ENCODE measurements around the gene TSPAN8.

The TSPAN8 gene

DNA sequence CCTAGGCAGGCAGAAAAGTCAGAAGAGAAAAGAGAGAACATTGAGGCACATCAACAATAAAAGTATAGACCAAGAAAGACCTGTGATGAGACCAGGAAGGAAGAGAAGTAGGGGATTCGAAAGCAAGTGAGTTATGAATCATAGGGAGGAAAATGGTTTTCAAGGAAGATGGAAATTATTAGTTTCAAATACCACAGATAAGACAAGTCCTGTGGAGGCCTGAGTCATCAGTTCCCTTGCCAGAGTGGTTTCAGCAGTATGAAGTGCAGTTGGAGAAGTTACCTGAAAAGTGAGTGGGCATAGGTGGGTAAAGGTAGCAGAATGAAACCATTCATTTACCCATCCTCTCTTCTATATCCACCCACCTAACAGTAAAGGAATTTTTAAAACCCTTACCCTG lies 25.2 kb upstream of the TSPAN8 start:
- TF ChIP-seq SIN3A (IDR thresholded peaks at IDR 0.05; ENCODE audit: borderline replicate concordance, insufficient read depth, low read length) (no peak), TAF1 (IDR thresholded peaks at IDR 0.05; ENCODE audit: borderline replicate concordance, insufficient read depth, low read length) (no peak)
- TF ChIP-seq, protein P1, sequence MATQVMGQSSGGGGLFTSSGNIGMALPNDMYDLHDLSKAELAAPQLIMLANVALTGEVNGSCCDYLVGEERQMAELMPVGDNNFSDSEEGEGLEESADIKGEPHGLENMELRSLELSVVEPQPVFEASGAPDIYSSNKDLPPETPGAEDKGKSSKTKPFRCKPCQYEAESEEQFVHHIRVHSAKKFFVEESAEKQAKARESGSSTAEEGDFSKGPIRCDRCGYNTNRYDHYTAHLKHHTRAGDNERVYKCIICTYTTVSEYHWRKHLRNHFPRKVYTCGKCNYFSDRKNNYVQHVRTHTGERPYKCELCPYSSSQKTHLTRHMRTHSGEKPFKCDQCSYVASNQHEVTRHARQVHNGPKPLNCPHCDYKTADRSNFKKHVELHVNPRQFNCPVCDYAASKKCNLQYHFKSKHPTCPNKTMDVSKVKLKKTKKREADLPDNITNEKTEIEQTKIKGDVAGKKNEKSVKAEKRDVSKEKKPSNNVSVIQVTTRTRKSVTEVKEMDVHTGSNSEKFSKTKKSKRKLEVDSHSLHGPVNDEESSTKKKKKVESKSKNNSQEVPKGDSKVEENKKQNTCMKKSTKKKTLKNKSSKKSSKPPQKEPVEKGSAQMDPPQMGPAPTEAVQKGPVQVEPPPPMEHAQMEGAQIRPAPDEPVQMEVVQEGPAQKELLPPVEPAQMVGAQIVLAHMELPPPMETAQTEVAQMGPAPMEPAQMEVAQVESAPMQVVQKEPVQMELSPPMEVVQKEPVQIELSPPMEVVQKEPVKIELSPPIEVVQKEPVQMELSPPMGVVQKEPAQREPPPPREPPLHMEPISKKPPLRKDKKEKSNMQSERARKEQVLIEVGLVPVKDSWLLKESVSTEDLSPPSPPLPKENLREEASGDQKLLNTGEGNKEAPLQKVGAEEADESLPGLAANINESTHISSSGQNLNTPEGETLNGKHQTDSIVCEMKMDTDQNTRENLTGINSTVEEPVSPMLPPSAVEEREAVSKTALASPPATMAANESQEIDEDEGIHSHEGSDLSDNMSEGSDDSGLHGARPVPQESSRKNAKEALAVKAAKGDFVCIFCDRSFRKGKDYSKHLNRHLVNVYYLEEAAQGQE (IDR thresholded peaks at IDR 0.05; ENCODE audit: insufficient read depth in 1 of 2, low read depth in 2 of 2, low read length in 2 of 2), result no peak

DNA sequence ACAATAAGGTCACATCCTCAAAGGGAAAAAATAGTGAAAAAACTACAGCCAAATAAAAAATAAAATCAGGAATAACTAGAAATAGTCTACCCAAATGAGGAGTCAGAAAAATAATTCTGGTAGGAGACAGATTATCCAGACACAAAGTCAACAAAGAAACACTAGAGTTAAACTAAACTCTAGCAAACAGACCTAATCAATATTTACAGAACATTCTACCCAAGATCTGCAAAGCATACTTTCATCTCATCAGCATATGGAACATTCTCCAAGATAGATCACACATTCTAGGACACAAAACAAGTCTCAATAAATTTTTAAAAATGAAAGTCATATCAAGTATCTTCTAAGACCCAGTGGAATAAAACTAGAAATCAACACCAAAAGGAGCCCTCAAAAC lies 20.4 kb upstream of the TSPAN8 start:
- TF ChIP-seq FOXP2 (optimal IDR thresholded peaks at IDR 0.05; ENCODE audit: borderline replicate concordance, extremely low read depth, extremely low read length, insufficient read depth) (no peak), TAF1 (IDR thresholded peaks at IDR 0.05; ENCODE audit: borderline replicate concordance, insufficient read depth, low read length) (no peak), SIN3A (IDR thresholded peaks at IDR 0.05; ENCODE audit: borderline replicate concordance, insufficient read depth, low read length) (no peak), POLR2AphosphoS5 (IDR thresholded peaks at IDR 0.05; ENCODE audit: low read depth, low read length) (no peak)
- TF ChIP-seq, protein P1 (IDR thresholded peaks at IDR 0.05; ENCODE audit: insufficient read depth in 1 of 2, low read depth in 2 of 2, low read length in 2 of 2), result no peak

DNA sequence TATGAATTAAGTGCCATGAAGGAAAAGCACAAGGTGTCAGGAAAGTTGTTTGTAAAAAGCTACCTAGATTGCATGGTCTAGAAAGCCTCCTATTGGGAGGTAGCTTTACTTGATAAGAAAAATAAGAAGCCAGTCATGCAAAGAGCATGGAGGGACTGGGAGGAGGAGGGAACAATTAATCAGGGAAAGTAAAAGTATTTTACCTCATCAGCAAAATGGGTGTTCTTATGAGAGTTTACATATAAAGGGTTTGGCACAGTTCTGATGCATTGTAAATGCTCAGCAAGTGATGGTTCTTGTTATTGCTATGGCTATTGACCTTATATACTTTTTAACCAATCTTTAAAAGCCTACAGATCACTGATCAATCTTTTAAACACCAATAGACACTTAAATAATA lies 17.0 kb upstream of the TSPAN8 start:
- TF ChIP-seq, protein P1 (IDR thresholded peaks at IDR 0.05; ENCODE audit: insufficient read depth in 1 of 2, low read depth in 2 of 2, low read length in 2 of 2), result no peak
- TF ChIP-seq SIN3A (IDR thresholded peaks at IDR 0.05; ENCODE audit: borderline replicate concordance, insufficient read depth, low read length) (no peak), TAF1 (IDR thresholded peaks at IDR 0.05; ENCODE audit: borderline replicate concordance, insufficient read depth, low read length) (no peak), FOXP2 (optimal IDR thresholded peaks at IDR 0.05; ENCODE audit: borderline replicate concordance, extremely low read depth, extremely low read length, insufficient read depth) (no peak), POLR2AphosphoS5 (IDR thresholded peaks at IDR 0.05; ENCODE audit: low read depth, low read length) (no peak)

DNA sequence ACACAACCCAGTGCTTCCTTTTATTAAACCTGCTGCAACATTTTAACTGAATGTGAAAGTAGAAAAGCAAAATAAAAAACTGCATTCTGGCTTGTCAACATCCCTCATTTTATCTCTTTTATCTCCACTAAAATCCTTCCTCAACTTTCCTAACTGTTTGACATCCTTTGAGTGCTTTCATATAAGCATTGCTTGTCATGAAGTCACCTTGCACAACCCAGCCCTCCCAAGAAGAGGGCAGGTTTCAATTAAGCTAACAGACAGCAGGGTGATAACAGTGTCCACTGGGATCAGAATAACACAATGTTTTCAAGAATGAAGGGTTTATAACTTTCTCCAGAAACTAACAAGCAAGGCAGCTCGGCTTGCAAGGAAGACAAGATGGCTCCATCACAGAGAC lies 16.3 kb upstream of the TSPAN8 start:
- TF ChIP-seq TAF1 (IDR thresholded peaks at IDR 0.05; ENCODE audit: borderline replicate concordance, insufficient read depth, low read length) (no peak), FOXP2 (optimal IDR thresholded peaks at IDR 0.05; ENCODE audit: borderline replicate concordance, extremely low read depth, extremely low read length, insufficient read depth) (no peak), POLR2AphosphoS5 (IDR thresholded peaks at IDR 0.05; ENCODE audit: low read depth, low read length) (no peak)

DNA sequence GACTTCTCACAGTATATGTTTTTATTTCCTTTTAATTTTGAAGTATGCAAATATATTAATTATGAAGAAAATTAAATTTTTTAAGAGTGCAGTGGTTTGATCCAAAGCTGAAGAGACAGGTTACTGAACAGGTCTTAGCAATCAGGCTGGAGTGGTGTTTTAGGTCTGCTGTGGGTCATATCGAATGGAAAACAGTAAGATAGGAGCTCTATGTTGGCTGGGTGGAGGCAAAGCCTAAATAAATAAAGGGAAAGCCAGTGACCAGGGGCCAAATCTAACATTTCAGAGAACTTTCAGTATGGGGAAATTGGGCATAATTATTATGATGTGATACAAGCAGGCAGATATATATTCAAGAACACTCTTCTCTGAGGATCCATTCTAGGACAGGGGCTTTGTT lies 12.7 kb upstream of the TSPAN8 start:
- TF ChIP-seq FOXP2 (optimal IDR thresholded peaks at IDR 0.05; ENCODE audit: borderline replicate concordance, extremely low read depth, extremely low read length, insufficient read depth), result no peak
- TF ChIP-seq SIN3A (IDR thresholded peaks at IDR 0.05; ENCODE audit: borderline replicate concordance, insufficient read depth, low read length), result no peak
- no peak for TF ChIP-seq POLR2AphosphoS5 (IDR thresholded peaks at IDR 0.05; ENCODE audit: low read depth, low read length)
- TF ChIP-seq TAF1 (IDR thresholded peaks at IDR 0.05; ENCODE audit: borderline replicate concordance, insufficient read depth, low read length), result no peak
- TF ChIP-seq, protein P1 (IDR thresholded peaks at IDR 0.05; ENCODE audit: insufficient read depth in 1 of 2, low read depth in 2 of 2, low read length in 2 of 2), result no peak
